ENCODE results near the gene TKFC. TPM values are rescaled to one million over a fixed set of nuclear protein-coding genes. Genes with fewer than 3 reads are reported as not detected.

The TKFC gene
- total and polyA plus RNA-seq, 9 of the 15 experiments (the other 6 are each of a cell fraction or from before 2014, with no cell fraction given) = 2.0 to 61.7 (median 28.5) TPM

GRCh38 chr11:61342207-61342803, 9.3 kb downstream of the TKFC start (continued):
- TF ChIP-seq ZNF277 (CRISPR knock-in tag; IDR thresholded peaks at IDR 0.05; ENCODE audit: borderline replicate concordance) (no peak), CGGBP1 (CRISPR knock-in tag; IDR thresholded peaks at IDR 0.05) (no peak), RB1 (IDR thresholded peaks at IDR 0.05; ENCODE audit: low read depth) (no peak), ZNF445 (CRISPR knock-in tag; IDR thresholded peaks at IDR 0.05; ENCODE audit: low read depth) (no peak), CSDE1 (IDR thresholded peaks at IDR 0.05) (no peak), NFRKB (IDR thresholded peaks at IDR 0.05; ENCODE audit: low read depth) (no peak), SIRT6 (IDR thresholded peaks at IDR 0.05; ENCODE audit: low read depth, low read length) (no peak), BCL6 (CRISPR knock-in tag; IDR thresholded peaks at IDR 0.05) (no peak), PHF8 (IDR thresholded peaks at IDR 0.05; ENCODE audit: borderline replicate concordance, low read length) (no peak)

Data from K562 (cell line).